EH (cell line): Measurements from ENCODE around the gene CASP5.
"Not testable (repeated sequence)": the region's sequence is repeated elsewhere in the genome, so short reads cannot be mapped to it uniquely, and the experiment has no call there.

Source experiments
- DNase-seq: peaks from one replicate; pipeline ENCODE4 v3.0.0-alpha.2; 2015; ENCODE audit warnings: low read depth

CASP5 gene

DNA sequence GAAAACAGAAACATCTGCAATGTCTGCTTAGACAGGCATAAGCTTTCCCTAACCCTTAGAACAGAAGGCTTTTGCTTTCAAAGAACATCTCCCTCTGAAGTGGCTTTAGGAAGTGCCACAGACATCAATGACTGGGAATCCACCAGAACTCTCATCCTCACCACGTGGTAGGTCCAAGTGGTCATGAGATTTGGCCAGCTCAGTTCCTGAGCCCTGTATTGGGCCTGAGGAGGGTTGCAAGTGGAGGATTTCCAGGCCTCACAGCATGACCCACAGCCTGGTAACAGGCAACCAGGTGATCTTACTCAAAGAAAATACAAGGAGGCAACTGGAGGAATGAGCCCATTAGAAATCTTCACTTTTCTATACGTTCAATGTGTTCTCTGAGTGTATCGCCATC, 10.4 kb upstream of the CASP5 start:
- no peak for DNase-seq

DNA sequence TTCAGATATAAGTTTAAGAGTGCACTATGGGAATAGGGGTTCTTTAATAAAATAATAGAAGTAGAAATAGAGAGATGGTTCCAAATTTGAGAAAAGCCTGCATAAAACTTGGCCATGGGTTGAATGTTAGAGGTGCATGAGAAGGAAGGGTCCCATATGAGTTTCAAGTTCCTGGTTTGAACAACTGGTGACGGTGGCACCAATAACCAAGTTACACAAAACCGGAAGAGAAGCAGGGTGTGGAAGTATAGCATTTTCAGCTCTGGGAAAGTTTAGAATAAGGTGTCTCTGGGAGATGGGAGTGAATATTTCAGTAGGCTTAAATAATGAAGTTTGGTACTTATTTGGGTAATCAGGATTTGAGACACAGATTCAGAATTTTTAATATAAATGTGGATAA, 9.5 kb upstream of the CASP5 start:
- no peak for DNase-seq

DNA sequence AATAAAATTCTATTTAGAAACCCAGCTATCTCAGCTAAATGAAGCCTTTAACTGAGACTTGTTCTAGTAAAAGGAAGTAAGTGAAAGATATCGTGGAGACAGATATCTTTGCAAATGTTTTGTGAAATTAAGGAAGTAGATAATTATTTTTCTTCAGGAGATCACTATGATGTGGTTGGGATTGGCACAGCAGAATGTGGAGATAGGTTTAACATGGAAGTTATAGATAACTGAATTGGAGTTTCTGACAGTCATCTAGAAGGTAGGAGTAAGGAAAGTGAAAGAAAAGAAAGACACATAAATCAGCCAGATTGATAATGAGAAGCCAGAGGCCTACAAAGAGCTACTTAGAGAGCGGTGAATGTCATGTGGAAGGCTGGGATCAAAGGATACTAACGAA, 4.7 kb upstream of the CASP5 start:
- no peak for DNase-seq

DNA sequence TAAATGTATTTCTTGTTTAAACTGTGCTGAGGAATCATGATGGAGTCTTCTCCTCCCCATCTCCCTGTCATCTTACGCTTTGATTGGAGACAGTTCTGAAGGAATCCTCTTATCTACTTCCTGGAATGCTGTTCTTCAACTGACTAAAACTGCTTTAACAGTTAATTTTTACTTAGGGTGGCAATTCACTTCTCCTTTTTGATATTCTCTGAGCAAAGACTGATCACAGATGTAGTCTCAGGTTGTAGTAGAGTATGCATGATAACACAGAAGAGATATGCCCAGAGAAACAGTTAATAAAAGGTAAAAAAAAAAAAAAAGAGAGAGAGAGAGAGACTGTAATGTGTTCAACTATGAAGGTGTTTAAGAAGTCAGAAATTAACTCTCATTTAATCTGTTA, 1.4 kb upstream of the CASP5 start:
- DNase-seq, result no peak

DNA sequence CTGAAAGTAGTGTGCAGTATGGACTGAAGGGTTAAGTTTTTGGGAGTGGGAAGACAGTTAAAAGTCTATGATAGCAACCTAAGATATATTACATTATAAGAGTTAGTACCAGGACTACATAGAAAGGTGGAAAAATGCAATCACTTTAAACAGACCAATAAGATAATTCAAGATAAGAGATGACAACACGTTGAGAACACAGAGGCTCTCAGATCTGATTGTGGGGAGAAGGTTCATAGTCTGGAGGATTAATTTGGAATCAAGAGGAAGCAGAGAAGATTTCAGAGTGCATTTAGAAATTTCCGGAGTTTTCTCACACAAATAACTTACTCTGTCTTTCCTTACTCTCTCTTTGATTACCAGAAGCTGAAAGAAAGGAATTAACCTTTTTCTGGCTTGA, 441 bp downstream of the CASP5 start:
- no peak for DNase-seq

DNA sequence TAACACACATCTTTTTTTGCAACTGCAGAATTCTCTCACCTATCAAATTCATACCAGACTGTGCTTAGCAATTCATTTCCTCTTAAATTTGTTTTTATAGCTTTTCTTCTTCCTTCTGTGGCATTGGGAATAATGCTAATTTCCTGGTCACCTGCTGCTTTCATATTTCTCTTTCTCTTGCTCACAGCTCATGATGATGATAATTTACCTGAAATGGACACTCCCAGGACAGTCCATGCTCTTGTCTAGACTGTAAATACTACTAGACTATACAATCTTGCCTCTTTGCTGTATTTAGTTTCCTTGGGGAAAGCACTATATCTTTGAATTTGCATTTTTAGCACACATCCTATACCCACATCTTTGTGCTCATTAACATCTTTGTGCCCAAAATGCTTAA, 15.5 kb downstream of the CASP5 start:
- DNase-seq, result no peak

DNA sequence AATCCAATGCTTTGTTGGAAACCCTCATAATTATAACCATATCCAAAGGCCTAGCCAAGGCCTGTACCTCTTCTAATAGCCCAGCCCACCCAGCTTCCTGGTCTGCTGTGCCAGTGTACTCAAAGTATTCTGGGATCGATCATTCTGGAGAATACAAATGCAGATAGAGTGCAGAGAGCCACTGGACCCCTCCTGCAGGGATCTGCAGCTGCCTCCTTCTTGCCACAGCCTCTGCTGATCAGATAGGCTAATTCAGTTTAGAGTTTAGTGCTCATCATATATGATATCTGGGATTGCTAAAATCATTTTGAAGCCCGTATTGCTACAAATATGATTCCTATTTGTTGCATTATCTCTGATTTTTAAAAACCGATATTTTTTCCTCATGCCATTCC, 17.5 kb downstream of the CASP5 start:
- DNase-seq, result no peak

DNA sequence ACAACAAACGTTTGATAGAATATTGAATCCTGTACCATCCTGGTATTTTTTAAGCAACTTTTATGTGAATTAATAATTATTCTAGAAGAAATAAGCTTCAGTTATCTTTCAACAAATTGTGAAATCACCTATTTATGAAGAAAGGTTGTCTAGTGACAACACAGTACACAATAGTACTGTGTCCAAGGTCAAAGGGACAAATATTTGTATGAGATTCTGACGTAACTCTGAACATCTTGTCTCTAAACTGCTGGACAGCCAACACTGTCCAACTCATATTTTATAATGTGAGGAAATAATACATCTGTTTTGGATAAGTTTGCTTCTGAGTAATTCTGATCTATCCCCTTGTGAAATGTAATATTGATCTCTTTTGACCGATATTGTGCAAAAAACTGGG, 18.9 kb downstream of the CASP5 start:
- DNase-seq, result no peak

DNA sequence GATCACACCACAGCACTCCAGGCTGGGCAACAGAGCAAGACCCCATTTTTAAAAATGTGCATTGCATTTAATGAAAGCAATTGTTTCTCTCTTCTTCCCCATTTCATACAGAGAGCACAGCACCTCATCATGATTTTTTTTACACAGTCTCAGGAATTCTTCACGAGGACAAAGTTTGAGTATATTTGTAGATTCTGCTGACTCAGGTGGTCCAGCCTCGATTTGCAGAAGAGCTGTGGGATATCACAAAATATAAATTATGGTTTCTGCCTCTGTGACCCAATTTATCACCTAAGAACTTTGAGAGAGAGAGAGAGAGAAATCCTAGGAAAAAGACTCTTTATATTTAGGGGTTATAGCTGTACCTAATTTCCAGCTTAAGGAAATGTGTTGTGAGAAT, 19.8 kb downstream of the CASP5 start:
- DNase-seq, result no peak

DNA sequence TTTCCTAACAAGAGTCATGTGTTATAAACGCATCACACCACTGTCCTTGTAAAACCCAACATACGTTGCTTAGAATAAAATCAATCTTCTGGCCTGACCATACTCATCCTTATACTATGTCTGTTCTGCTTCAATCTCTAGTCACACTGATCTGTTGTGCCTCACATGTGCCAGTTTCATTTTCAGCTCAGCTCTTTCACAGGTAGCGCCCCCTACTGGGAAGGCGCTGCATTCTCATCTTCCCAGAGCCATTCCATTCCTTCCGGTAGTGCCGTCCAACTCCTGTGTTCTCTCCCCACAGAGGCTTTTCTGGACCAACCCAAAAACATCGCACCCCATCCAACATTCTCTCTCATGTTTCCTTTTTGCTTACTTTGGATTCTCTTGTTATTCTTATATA, 22.2 kb downstream of the CASP5 start:
- DNase-seq, result no peak

DNA sequence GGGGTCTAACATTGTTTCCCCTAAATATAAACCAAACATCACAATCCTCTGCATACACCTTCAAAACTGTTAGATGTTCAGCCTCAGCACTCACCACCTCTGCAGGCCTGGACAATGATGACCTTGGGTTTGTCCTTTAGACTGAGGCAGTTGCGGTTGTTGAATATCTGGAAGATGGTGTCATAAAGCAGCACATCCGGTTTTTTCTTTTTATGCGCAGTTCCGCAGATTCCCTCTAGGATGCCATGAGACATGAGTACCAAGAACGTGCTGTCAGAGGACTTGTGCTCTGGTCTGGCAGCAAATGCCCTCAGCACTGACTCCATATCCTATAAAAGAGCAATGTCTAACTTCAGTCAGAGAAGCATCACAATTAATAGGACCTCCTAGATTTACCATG, 22.8 kb downstream of the CASP5 start:
- DNase-seq, result peak; percentile 29

DNA sequence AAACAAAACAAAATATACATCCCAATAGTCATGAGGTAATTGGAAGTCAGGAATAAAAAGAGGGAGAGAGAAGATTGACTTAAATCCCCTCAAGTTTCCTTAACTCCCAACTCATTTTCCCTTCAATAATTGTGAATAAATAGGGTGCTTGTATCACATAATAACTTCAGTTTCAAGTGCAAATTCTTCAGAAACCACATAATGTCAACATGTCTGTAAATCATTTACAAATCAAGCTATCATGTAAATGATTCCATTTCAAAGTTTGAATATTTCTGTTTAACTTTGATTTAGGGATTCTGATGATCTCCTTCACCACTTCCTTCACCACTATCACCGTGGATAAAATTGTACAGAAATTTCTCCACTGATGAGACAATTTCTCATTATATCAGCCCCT, 23.2 kb downstream of the CASP5 start:
- DNase-seq, result peak; percentile 11

DNA sequence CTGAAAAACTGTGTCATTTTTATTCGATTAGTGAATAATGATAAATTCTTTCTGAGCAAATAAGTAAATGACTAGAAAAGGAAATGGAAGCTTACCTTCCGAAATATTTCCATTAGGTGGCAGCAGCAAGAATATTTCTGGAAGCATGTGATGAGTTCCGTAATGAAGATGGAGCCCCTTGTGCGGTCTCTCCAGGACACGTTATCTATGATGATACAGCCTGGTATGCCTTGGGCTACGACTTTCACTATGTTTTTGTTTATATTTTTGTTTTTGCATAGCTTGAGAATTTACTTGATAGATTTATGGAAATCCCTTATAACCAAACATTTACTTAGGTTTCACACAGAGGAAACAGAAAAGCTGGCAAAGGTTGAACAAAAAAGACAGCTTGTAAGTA, 25.7 kb downstream of the CASP5 start:
- DNase-seq, result no peak

DNA sequence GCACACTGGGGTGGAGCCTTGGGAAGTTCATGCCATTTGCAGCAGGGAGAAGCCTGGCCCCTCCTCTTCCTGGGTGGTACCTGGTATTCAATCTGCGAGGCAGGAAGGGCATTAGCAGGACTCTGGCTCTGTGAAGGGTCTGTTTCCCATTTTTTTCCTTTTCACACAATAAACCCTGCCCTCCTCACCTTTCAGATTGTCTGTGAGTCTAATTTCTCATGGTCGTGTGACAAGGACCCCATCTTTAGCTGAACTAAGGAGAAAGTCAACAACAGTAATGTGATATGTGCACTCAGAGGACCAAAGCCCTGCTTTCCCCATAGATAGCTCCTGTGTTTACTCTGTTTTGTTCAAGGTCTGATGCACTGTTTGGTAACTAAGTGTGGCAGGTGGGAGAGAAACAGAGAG, 28.0 kb downstream of the CASP5 start:
- DNase-seq, result peak; percentile 3

DNA sequence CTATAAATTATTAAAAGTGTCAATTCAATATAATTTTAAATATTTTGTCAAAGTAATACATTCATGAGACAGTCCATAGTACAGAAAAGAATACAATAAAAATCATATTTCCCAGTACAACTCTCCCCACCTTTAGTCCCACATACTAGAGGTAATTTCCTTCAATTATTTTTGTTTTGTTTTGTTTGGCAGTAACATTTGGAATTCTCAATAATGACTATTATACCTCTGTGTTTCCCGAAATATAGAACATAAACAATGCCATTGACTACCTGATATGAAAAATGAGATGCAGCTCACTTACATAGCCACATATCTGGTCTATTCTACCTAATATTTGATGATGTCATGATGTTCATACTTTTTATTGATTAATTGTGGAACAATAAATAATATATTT, 30.2 kb downstream of the CASP5 start:
- DNase-seq, result no peak

DNA sequence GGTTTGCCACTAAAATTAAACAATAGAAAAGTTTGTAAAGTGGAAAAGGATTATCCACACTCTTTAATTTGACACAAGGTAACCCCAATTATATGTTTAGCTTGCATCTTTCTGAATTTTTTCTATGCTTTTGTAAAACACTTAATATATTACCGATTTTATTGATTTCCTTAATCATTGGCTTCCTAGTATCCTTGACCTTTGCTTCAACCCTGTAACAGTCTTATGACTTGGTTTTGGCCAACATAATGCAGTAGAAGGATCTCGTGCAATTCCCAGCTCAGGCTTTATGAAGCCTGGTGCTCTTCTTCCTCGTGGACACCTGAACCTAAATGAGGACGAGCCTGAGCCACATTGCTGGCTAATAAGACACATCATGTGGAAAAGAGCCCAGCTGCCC, 31.0 kb downstream of the CASP5 start:
- DNase-seq, result no peak

DNA sequence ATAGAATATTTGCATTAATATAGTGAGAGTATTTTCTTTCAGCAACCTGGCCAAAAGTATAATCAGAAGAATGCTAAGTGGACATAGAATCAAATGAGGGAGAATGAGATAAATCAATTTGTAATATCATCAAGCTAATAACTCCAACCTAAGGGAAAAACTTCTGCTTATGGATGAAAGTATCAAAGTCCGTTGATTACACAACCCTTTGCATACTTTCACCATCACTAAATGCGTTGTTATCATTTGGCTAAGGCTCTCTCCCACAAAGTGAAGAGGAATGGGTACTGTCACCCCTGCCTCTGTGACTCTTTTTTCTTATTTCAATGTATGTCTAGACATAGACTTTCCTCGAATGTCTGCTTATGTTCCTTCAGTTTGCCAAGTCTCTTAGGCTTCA, 38.2 kb downstream of the CASP5 start:
- no peak for DNase-seq

DNA sequence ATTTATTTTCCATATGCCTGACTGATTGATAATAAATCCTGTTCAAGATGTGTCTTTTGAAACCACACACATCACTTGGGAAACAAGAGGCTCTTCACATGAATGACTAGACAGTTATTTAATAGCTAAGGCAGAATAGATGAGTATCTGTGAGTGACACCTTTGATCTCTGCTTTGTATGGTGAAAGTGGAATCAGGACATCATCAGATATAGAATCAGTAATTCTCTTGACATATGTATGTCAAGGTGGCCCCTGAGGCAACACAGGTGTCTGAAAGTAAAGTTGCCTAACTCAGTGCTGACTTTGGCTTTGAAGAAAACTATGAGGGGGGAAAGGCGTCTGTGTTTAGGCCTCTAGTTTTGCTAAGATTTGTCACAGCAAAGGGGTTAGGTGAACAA, 43.1 kb downstream of the CASP5 start:
- DNase-seq, result no peak

DNA sequence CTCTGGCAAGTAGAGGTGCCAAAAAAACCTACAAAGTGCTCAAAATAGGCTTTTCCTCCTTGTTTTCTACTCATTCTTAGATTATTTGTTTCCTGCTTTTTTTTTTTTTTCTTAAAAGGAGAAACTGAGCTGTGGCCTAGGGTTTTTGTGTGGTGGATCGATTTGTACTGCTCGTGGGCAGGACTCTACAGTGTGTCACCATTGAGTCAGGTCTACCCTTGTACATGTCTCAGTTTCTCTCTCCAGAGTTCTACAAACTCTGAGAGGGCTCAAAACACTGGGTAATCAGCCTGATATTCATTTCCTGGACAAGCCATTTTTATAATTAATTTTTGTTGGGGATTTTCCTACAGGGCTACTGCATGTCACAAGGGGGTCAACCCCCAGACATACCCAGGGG, 49.4 kb downstream of the CASP5 start:
- no peak for DNase-seq

DNA sequence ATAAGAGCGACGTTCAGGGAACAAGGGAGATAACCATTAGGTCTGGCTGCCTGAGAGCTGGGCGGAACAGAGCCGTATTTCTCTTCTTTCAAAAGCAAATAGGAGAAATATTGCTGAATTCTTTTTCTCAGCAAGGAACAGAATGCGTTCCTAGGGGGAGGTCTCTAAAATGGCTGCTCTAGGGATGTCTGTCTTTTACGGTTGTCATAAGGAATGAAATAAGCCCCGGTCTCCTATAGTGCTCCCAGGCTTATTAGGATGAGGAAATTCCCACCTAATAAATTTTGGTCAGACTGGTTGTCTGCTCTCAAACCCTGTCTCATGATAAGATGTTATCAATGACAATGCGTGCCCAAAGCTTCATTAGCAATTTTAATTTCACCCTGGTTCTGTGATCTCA, 50.0 kb downstream of the CASP5 start:
- not testable (repeated sequence) for DNase-seq

DNA sequence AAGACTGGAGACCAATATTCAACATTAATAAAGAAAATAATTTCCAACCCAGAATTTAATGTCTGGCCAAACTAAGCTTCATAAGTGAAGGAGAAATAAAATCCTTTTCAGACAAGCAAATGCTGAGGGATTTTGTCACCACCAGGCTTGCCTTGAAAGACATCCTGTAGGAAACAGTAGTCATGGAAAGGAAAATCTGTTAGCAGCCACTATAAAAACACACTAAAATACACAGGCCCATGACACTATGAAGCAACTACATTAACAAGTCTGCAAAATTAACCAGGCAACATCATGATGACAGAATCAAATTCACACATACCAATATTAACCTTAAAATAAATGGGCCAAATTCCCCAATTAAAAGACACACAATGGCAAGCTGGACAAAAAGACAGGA, 52.2 kb downstream of the CASP5 start:
- DNase-seq, result no peak

DNA sequence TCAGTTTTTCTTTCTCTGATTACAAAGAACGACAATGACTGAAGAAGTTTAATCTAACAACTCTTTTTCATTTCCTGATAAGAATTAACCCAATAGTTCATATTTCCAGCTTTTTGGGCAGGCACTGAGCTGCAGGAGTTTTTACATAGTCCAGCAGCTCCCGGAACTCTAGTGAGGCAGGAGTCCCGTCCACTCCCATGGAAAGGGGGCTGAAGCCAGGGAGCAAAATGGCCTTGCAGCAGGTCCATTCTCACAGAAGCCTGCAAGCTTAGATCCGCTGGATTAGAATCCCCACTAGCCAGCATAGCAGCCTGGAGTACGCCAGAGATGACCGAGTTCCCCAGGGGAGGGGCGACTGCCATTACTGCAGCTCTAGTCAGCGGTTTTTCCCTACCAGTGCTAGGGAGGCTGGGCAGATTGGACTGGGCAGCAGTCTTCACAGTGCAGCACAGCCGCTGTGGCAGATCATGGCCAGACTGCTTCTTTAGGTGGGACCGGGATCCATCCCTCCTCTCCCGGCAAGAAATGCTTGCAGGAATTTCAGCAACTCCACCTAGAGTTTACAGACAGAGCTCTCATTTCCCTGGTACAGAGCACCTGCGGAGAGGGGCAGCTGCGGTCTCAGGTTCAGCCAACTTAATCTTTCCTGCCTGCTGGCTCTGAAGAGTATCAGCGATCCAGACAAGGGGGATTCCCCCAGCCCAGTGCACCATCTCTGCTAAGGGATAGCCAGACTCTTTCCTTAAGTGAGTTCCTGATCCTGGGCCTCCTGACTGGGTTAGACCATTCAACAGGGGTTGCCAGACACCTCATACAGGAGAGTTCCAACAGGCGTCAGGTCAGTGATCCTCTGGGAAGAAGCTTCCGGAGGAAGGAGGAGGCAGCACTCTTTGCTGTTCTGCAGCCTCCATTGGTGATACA, 53.9 kb downstream of the CASP5 start:
- DNase-seq, result no peak

DNA sequence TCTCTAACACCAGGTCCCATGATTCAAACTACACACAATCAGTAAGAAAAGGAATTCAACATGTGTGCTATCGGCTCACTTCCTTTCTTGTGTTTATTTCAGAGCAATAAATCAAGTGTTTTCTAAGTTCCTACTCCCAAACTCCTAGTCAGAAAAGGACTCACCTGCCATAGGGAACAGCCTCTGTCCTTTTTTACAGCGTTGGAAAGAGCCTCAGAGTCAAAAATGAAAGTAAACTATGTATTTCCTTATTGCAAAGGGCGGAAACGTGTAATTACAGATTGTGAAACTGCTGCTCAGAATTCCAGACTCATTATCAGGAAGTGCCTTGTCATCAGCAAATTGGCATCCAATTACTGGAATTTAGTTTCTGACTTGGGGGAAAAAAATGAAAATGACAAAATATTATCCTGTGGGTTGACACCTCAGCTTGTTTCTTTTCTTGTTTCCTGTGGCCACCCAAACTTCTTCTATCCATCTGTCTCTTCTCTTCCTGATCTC, 54.6 kb downstream of the CASP5 start, which contains the start of gene CASP4:
Gene CASP4, minus strand, starts transcription at position 220 of the 501 bp plus-strand sequence. Its CDS starts 49 bp downstream, at position 171.
- DNase-seq, result peak; percentile 90
